Measurements from ENCODE around the gene SLC29A4.
"Not testable (repeated sequence)": the region's sequence is repeated elsewhere in the genome, so short reads cannot be mapped to it uniquely, and the experiment has no call there.

Gene SLC29A4

GRCh38 chr7:5296015-5296610 lies 13.4 kb downstream of the SLC29A4 start:
- no peak for DNase-seq (ENCODE audit: low read depth)

- DNase-seq (ENCODE audit: low read depth): no peak
Observed at GRCh38 chr7:5296611-5297226, 14.0 kb downstream of the SLC29A4 start.

GRCh38 chr7:5300366-5300765 lies 17.6 kb downstream of the SLC29A4 start:
- no peak for DNase-seq (ENCODE audit: low read depth)

- no peak for DNase-seq (ENCODE audit: low read depth)
Observed at GRCh38 chr7:5302577-5302976, 19.8 kb downstream of the SLC29A4 start.

GRCh38 chr7:5303061-5303460 lies 20.3 kb downstream of the SLC29A4 start:
- DNase-seq (ENCODE audit: low read depth): no peak

- DNase-seq (ENCODE audit: low read depth): no peak
Observed at GRCh38 chr7:5303591-5304505, 21.1 kb downstream of the SLC29A4 start.

- DNase-seq (ENCODE audit: low read depth): not testable (repeated sequence)
Observed at GRCh38 chr7:5305050-5305449, 22.3 kb downstream of the SLC29A4 start.

GRCh38 chr7:5307221-5308142 lies 24.7 kb downstream of the SLC29A4 start:
- DNase-seq (ENCODE audit: low read depth): not testable (repeated sequence)

DNA sequence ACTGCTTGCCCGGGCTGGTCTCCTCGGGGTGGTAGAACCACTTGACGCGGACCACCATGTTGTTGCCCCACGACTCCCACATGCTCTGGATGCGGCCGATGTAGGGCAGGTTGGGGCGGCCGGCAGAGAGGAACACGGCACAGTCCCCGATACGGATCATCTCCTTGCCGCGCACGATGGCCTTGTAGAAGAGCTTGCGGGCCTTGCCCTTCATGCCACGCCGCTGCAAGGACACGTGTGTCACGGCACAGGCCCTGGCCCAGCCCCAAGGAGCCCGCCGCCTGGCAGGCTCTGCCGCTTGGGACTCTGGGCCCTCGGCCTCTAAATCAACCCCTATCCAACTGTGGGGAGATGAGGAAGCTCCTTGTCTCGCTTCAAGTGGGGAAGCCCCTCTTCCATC lies 26.4 kb downstream of the SLC29A4 start:
- no peak for DNase-seq (ENCODE audit: low read depth)

DNA sequence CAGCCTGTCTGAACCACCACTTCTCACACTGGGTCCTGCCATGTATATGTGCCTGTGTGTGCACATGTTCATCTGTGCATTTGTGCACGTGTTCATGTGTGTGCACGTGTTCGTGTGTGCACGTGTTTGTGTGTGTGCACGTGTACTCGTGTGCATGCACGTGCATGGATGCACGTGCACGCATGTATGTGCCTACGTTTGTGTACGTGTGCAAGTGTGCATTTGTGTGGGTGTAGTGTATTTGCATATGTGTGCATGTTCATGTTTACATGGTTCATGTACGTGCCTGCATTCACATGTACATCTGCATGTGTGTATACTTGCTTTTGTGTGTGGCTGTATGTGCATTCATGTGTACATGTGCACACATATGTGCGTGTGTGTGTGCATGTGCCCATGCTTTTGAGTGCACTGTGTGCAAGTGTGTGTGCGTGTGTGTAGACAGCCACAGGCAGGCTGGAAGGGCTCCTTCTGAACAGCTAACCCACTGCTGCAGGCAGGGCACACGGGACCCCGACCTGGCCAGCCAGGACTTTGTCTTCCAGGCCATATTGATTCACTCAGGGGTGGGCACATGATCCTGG lies 28.2 kb downstream of the SLC29A4 start:
- no peak for DNase-seq (ENCODE audit: low read depth)

DNA sequence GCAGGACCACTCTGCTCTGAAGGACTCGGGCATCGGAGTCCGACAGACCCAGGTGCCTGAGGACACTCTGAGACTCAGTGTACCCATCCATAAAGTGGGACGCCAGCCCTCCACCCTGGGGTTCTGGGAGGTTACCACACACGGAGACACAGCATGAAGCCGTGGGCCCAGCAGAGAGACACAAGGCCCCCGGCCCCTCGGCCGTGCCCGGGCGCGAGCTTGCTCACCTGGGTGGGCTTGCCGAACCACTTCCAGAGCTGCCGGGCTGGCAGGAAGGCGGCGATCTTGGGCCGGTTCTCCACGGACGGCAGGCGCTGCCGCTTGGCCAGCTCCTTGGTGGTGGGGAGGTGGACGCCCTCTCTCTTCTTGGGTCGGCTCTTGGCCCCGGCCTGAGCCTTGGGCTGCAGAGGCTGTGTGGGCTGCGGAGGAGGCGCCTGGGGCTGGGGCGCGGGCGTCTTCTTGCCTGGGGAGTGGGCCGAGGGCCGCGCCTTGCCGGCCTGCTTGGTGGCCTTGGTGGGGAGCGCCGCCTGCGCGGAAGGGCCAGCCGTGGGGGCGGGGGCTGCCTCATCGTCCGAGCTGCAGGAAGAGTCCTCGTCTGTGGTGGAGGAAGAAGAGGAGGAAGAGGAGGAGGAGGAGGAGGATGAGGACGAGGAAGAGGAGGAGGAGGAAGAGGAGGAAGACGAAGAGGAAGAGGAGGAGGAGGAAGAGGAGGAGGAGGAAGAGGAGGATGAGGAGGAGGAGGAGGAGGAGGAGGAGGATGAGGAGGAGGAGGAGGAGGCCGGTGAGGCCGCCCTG lies 29.7 kb downstream of the SLC29A4 start:
- not testable (repeated sequence) for DNase-seq (ENCODE audit: low read depth)

GRCh38 chr7:5313076-5313885 lies 30.5 kb downstream of the SLC29A4 start:
- DNase-seq (ENCODE audit: low read depth): not testable (repeated sequence)

GRCh38 chr7:5314864-5315263 lies 32.1 kb downstream of the SLC29A4 start:
- no peak for DNase-seq (ENCODE audit: low read depth)

DNA sequence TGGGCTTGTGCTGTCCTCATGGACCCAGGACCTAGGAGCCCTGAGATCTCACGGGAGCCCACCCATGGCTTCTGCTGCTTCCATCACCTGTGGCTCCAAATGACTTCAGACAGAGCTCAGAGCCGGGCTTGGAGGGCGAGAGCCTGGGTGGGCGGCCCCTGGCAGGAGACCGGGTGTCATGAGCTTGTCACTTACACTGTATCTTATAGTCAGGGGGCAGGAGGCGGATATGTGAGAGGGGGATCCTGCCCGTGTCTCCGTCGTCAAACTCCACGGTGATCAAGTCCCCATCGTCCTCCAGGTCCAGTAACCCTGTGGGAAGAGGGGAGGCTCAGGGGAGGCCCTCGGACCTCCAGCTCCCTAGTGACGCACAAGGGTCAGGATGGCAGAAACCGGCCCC lies 33.0 kb downstream of the SLC29A4 start:
- no peak for DNase-seq (ENCODE audit: low read depth)

DNA sequence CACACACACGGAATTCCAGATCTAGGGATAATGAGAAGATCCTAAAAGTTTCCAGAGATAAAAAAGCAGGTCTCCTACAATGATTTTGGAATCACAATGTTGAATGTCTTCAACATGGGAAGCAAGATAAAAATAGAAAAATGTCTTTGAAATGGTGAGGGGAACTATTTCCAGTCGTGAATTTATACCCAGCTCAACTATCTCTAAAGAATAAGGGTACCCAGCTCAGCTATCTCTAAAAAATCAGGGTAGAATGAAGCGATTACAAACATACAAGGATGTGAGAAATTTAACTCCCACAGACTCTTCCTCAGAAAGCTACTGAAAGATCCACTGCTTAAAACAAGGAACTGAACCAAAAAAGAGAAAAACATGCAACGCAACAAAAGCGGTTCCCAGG lies 35.9 kb downstream of the SLC29A4 start:
- not testable (repeated sequence) for DNase-seq (ENCODE audit: low read depth)

DNA sequence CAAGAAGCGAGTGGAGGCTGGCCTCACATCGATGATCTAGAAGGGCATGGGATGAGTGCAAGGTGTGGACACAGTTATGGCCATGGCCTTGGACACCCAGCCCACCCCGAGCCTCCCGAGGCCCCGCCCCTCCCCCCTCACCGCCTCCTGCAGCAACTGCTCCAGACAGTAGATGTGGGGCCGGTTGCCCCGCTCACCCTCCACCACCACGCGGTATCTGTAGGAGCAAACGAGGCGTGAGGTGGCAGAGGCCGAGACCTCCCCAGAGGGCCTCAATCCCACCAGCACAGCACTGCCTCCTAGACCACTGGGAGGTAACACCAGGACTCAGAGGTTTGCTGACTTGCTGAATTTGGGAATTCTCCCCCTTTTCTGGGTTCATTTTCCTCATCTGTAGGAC lies 37.6 kb downstream of the SLC29A4 start:
- no peak for DNase-seq (ENCODE audit: low read depth)

GRCh38 chr7:5320802-5321396 lies 38.2 kb downstream of the SLC29A4 start:
- no peak for DNase-seq (ENCODE audit: low read depth)

- no peak for DNase-seq (ENCODE audit: low read depth)
Observed at GRCh38 chr7:5322621-5323410, 40.1 kb downstream of the SLC29A4 start.
